Prostate gland (tissue), 2 donors: Measurements from ENCODE around the gene ZNF490.

Experiments used
- POLR2AphosphoS5 ChIP-seq: sonication (generic); formaldehyde crosslinking; IDR thresholded peaks from one replicate; pipeline ENCODE4 v1.6.1; 2017; ENCODE audit warnings: antibody characterized with exemption
- TF ChIP-seq, protein P1 (sequence below), 4 experiments: fragments of 200-600 bp in 2 of 4; fragments of 450-650 bp in 2 of 4; sonication (generic) in 2 of 4; IDR thresholded peaks; 1 replicate in 3 of 4; 2 replicates in 1 of 4; pipeline ENCODE4 v1.5.1; 2016 to 2019; ENCODE audit warnings: antibody characterized with exemption in 4 of 4, mild to moderate bottlenecking in 2 of 4, moderate library complexity in 2 of 4

- TF ChIP-seq, protein P1, sequence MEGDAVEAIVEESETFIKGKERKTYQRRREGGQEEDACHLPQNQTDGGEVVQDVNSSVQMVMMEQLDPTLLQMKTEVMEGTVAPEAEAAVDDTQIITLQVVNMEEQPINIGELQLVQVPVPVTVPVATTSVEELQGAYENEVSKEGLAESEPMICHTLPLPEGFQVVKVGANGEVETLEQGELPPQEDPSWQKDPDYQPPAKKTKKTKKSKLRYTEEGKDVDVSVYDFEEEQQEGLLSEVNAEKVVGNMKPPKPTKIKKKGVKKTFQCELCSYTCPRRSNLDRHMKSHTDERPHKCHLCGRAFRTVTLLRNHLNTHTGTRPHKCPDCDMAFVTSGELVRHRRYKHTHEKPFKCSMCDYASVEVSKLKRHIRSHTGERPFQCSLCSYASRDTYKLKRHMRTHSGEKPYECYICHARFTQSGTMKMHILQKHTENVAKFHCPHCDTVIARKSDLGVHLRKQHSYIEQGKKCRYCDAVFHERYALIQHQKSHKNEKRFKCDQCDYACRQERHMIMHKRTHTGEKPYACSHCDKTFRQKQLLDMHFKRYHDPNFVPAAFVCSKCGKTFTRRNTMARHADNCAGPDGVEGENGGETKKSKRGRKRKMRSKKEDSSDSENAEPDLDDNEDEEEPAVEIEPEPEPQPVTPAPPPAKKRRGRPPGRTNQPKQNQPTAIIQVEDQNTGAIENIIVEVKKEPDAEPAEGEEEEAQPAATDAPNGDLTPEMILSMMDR (IDR thresholded peaks at IDR 0.05) = no peak
- no peak for TF ChIP-seq POLR2AphosphoS5
Measured at GRCh38 chr19:12628040-12629022, 17.7 kb upstream of the ZNF490 start.
